ACC112 (cell line): Measurements from ENCODE around the gene BBX.

Source experiments
- H2AFZ ChIP-seq: fragments of 200-600 bp; sonication (generic); one replicate; pipeline ENCODE4 v1.6.0; 2017; ENCODE audit warnings: antibody characterized with exemption, low read length; ENCODE audit not compliant: unreplicated experiment
- H3K27ac ChIP-seq: fragments of 200-600 bp; sonication (generic); 2 replicates; pipeline ENCODE4 v1.5.1; 2014; ENCODE audit warnings: low read depth, mild to moderate bottlenecking, antibody characterized with exemption, low read length, moderate library complexity
- H3K27me3 ChIP-seq: fragments of 200-600 bp; sonication (generic); 2 replicates; pipeline ENCODE4 v1.6.1; 2014; ENCODE audit warnings: mild to moderate bottlenecking, antibody characterized with exemption, low read length, moderate library complexity, mixed read lengths; ENCODE audit not compliant: insufficient read depth
- H3K36me3 ChIP-seq: fragments of 200-600 bp; sonication (generic); 2 replicates; pipeline ENCODE4 v1.6.1; 2016; ENCODE audit warnings: mild to moderate bottlenecking, antibody characterized with exemption, low read length, moderate library complexity, mixed read lengths; ENCODE audit not compliant: insufficient read depth
- H3K4me1 ChIP-seq: fragments of 200-600 bp; sonication (generic); one replicate; pipeline ENCODE4 v1.6.1; 2016; ENCODE audit warnings: low read length, mixed read lengths; ENCODE audit not compliant: insufficient read depth, unreplicated experiment, control insufficient read depth
- H3K4me3 ChIP-seq: fragments of 200-600 bp; sonication (generic); 2 replicates; pipeline ENCODE4 v1.5.1; 2014; ENCODE audit warnings: mild to moderate bottlenecking, low read depth, low read length
- H3K79me2 ChIP-seq: fragments of 200-600 bp; sonication (generic); one replicate; pipeline ENCODE4 v1.6.0; 2016; ENCODE audit warnings: low read length; ENCODE audit not compliant: control insufficient read depth, unreplicated experiment, insufficient read depth

BBX gene

GRCh38 chr3:107794664-107795443 is 272.1 kb downstream of the BBX start:
- H3K4me3 ChIP-seq: no peak overlapping the region
- peaks cover 26% of the 10 kb centered on the region for H3K36me3 ChIP-seq
- H3K27me3 ChIP-seq: no peaks in the 10 kb centered on the region

GRCh38 chr3:107795514-107796094 is 272.8 kb downstream of the BBX start:
- peaks cover 29% of the 10 kb centered on the region for H3K36me3 ChIP-seq
- no peak overlapping the region for H2AFZ ChIP-seq
- no peak overlapping the region for H3K27ac ChIP-seq
- H3K27me3 ChIP-seq: no peaks in the 10 kb centered on the region
- no peaks in the 10 kb centered on the region for H3K79me2 ChIP-seq
- H3K4me1 ChIP-seq: peaks cover 27% of the 10 kb centered on the region
- H3K4me3 ChIP-seq: no peak overlapping the region

More at GRCh38 chr3:107794664-107795443, 272.1 kb downstream of the BBX start:
- Histone ChIP-seq H2AFZ (no peak overlapping the region), H3K4me1 (peaks cover 27% of the 10 kb centered on the region), H3K79me2 (no peaks in the 10 kb centered on the region), H3K27ac (no peak overlapping the region)

- Histone ChIP-seq H3K4me1 (peaks cover 27% of the 10 kb centered on the region), H3K79me2 (no peaks in the 10 kb centered on the region), H3K4me3 (no peak overlapping the region), H3K27ac (no peak overlapping the region), H3K27me3 (no peaks in the 10 kb centered on the region), H2AFZ (no peak overlapping the region), H3K36me3 (peaks cover 40% of the 10 kb centered on the region)
Measured at GRCh38 chr3:107796791-107797190, 274.0 kb downstream of the BBX start.

- H3K4me1 ChIP-seq: peaks cover 27% of the 10 kb centered on the region
- H2AFZ ChIP-seq: no peak overlapping the region
- H3K79me2 ChIP-seq: no peaks in the 10 kb centered on the region
- H3K4me3 ChIP-seq: no peak overlapping the region
- H3K27ac ChIP-seq: no peak overlapping the region
- H3K27me3 ChIP-seq: no peaks in the 10 kb centered on the region
- H3K36me3 ChIP-seq: peaks cover 35% of the 10 kb centered on the region
Measured at GRCh38 chr3:107797586-107797985, 274.8 kb downstream of the BBX start.

- H3K27ac ChIP-seq: no peak overlapping the region
- H3K27me3 ChIP-seq: no peaks in the 10 kb centered on the region
- peaks cover 35% of the 10 kb centered on the region for H3K36me3 ChIP-seq
- no peaks in the 10 kb centered on the region for H3K79me2 ChIP-seq
- no peak overlapping the region for H2AFZ ChIP-seq
- peaks cover 27% of the 10 kb centered on the region for H3K4me1 ChIP-seq
- H3K4me3 ChIP-seq: no peak overlapping the region
Measured at GRCh38 chr3:107798381-107798780, 275.6 kb downstream of the BBX start.

GRCh38 chr3:107800710-107801109 is 277.9 kb downstream of the BBX start:
- Histone ChIP-seq H3K4me3 (no peak overlapping the region), H3K27me3 (no peaks in the 10 kb centered on the region), H3K27ac (no peak overlapping the region), H2AFZ (no peak overlapping the region), H3K36me3 (peaks cover 42% of the 10 kb centered on the region), H3K4me1 (peaks cover 21% of the 10 kb centered on the region), H3K79me2 (no peaks in the 10 kb centered on the region)

GRCh38 chr3:107803170-107803569 is 280.4 kb downstream of the BBX start:
- Histone ChIP-seq H3K79me2 (no peaks in the 10 kb centered on the region), H3K36me3 (peaks cover 43% of the 10 kb centered on the region), H3K27ac (no peak overlapping the region), H3K4me1 (peaks cover 3% of the 10 kb centered on the region), H3K4me3 (no peak overlapping the region), H2AFZ (no peak overlapping the region), H3K27me3 (no peaks in the 10 kb centered on the region)

- Histone ChIP-seq H3K27me3 (no peaks in the 10 kb centered on the region), H3K27ac (no peak overlapping the region), H3K36me3 (peaks cover 32% of the 10 kb centered on the region), H2AFZ (no peak overlapping the region), H3K4me1 (peaks cover 10% of the 10 kb centered on the region), H3K79me2 (no peaks in the 10 kb centered on the region), H3K4me3 (no peak overlapping the region)
Measured at GRCh38 chr3:107806021-107806420, 283.3 kb downstream of the BBX start.

- peaks cover 27% of the 10 kb centered on the region for H3K36me3 ChIP-seq
- no peak overlapping the region for H3K27ac ChIP-seq
- H2AFZ ChIP-seq: no peak overlapping the region
- no peaks in the 10 kb centered on the region for H3K27me3 ChIP-seq
- no peak overlapping the region for H3K4me3 ChIP-seq
- H3K79me2 ChIP-seq: no peaks in the 10 kb centered on the region
- H3K4me1 ChIP-seq: peaks cover 10% of the 10 kb centered on the region
Measured at GRCh38 chr3:107806536-107806935, 283.8 kb downstream of the BBX start.

- peaks cover 15% of the 10 kb centered on the region for H3K36me3 ChIP-seq
- no peak overlapping the region for H2AFZ ChIP-seq
- no peak overlapping the region for H3K4me3 ChIP-seq
- H3K27ac ChIP-seq: no peak overlapping the region
- H3K79me2 ChIP-seq: no peaks in the 10 kb centered on the region
- H3K27me3 ChIP-seq: no peaks in the 10 kb centered on the region
- H3K4me1 ChIP-seq: peaks cover 16% of the 10 kb centered on the region
Measured at GRCh38 chr3:107810171-107811071, 287.7 kb downstream of the BBX start.
